ENCODE data around the gene LPAR1.

The LPAR1 gene

DNA sequence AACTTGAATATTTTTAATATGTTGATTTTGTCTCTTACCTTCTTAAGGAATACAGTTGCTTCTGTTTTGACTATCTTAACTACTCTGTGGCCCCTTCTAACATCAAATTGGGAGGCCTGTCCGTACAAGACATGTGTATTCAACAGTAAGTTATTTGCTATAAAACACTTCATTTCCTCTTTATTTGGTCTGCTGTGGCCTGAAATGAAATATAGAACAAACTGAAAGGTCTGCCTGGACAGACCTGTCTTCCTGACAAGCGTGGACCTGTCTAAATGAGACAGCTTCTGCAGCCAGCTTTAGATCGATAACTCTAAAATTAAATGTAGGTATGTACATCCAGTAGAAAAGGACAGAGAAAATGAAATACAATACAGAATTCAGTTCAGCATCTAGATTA lies 2.2 kb upstream of the LPAR1 start:
- DNase-seq (ENCODE audit: insufficient read length, low spot score) = no peak
- FAIRE-seq = no peak
- no peak for TF ChIP-seq PAX5 (IDR thresholded peaks at IDR 0.05; ENCODE audit: insufficient read depth, low read length, severe bottlenecking)
- no peak for TF ChIP-seq POLR2AphosphoS5 (IDR thresholded peaks at IDR 0.05; ENCODE audit: low read depth, low read length)
- no peak for TF ChIP-seq POU2F2 (IDR thresholded peaks at IDR 0.05; ENCODE audit: low read depth, low read length)
- TF ChIP-seq POLR2A (IDR thresholded peaks at IDR 0.05; ENCODE audit: low read depth, low read length) = no peak
- no peak for TF ChIP-seq SPI1 (IDR thresholded peaks at IDR 0.05; ENCODE audit: low read depth, low read length)
- no peak for TF ChIP-seq TAF1 (IDR thresholded peaks at IDR 0.05; ENCODE audit: low read depth, low read length)

DNA sequence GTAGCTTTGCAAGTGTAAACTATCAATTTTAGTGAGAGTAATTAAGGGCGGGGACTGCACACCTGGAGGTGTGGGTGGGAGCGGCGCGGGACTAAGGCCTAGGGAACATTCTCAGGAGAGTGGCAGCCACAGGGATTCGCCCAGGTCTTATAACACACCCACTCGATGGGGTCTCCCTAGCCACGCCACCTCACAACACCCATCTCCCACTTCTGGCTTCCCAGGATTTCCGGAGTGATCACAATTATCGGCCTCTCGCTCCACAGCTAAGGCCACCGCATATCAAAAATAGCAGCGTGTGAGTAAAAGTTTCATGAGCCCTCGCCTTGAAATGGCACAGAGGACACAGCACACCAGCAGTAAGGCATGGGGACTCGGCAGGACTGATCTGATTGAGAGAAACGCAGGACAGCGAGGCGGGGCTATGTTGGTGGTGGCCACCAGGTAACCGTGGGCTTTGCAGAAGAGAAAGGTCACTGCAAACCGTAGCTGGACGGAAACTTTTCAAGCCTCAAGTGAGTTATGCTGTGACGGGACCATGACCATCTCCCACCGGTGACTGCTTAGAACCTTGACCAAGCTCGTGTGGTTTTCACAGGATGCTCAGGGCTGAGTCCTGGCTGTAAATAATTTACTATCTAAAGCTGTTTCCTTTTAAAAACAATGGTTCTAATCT lies 1.1 kb upstream of the LPAR1 start:
- FAIRE-seq (no peak), DNase-seq (ENCODE audit: insufficient read length, low spot score) (no peak)
- TF ChIP-seq SPI1 (IDR thresholded peaks at IDR 0.05; ENCODE audit: low read depth, low read length) (no peak), POLR2AphosphoS5 (IDR thresholded peaks at IDR 0.05; ENCODE audit: low read depth, low read length) (no peak), PAX5 (IDR thresholded peaks at IDR 0.05; ENCODE audit: insufficient read depth, low read length, severe bottlenecking) (no peak), POU2F2 (IDR thresholded peaks at IDR 0.05; ENCODE audit: low read depth, low read length) (no peak), POLR2A (IDR thresholded peaks at IDR 0.05; ENCODE audit: low read depth, low read length) (no peak), TAF1 (IDR thresholded peaks at IDR 0.05; ENCODE audit: low read depth, low read length) (no peak)

DNA sequence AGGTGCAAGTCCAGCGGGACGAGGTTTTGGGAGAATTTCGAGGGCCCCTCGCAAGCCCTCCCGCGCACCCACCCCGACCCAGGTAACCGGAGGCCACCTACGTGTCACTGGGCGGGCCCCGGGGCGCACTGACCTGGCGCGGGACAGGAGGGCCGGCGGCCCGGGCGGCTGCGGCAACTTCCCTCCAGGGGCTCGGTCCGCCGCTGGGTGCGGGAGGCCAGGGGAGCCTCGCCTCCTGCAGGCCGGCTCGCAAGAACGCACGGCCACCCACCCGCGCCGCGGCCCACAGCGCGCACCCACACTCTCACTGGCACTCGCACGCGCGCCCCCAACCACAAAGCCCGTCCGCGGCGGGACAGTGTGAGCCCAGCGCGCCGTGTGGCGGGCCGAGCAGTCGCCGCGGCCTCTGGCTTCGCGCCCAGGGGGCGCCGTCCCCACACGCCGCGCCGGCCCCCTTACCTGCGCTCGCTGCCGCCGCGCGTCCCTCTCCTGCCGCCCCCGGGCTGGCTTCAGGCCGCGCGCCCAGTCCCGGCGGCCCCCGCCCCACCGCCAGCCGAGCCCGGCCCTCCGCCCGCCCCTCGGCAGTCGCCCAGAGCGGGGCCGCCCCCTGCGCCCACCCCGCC lies 451 bp downstream of the LPAR1 start:
- no peak for TF ChIP-seq POLR2A (IDR thresholded peaks at IDR 0.05; ENCODE audit: low read depth, low read length)
- no peak for TF ChIP-seq SPI1 (IDR thresholded peaks at IDR 0.05; ENCODE audit: low read depth, low read length)
- no peak for TF ChIP-seq TAF1 (IDR thresholded peaks at IDR 0.05; ENCODE audit: low read depth, low read length)
- no peak for FAIRE-seq
- DNase-seq (ENCODE audit: insufficient read length, low spot score) = peak; percentile 14

DNA sequence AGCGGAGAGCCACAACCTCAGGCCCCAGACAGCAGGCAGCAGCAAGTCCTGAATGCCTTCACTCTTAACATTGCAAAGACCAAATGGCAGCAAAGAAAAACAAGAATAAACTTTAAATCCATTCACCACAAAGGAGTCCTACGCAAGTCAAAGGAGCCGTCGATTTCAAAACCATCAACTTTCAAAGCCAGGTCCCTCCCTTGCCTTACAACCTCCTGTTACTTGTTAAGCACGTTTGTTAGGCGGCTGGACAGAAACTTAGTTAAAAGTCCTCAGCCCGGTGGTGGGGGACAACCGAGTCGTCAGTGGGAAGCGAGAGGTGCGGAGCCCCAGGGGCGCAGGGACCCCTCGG lies 938 bp downstream of the LPAR1 start:
- TF ChIP-seq PAX5 (IDR thresholded peaks at IDR 0.05; ENCODE audit: insufficient read depth, low read length, severe bottlenecking) (no peak), POLR2A (IDR thresholded peaks at IDR 0.05; ENCODE audit: low read depth, low read length) (no peak), SPI1 (IDR thresholded peaks at IDR 0.05; ENCODE audit: low read depth, low read length) (no peak), POU2F2 (IDR thresholded peaks at IDR 0.05; ENCODE audit: low read depth, low read length) (no peak), POLR2AphosphoS5 (IDR thresholded peaks at IDR 0.05; ENCODE audit: low read depth, low read length) (no peak), TAF1 (IDR thresholded peaks at IDR 0.05; ENCODE audit: low read depth, low read length) (no peak)
- FAIRE-seq = no peak
- DNase-seq (ENCODE audit: insufficient read length, low spot score) = no peak

DNA sequence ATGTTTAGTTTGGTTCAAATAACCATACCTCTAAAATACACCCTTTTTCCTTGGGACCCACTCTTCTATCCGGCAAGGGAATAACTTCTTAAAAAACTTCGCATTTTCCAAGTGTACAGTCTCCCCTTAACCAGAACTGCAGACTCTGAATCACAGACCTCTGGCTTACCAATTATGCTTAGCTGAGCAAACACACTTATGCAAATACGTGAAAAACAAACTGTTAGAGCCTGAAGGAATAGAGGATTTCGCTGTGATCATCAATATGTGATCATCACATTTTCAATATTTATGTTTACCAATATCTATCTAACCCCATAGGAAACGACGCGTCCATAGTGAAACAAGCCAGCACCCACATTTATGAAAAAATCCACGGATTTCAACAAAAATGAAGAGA lies 1.3 kb downstream of the LPAR1 start:
- no peak for FAIRE-seq
- TF ChIP-seq POLR2A (IDR thresholded peaks at IDR 0.05; ENCODE audit: low read depth, low read length) = no peak
- no peak for TF ChIP-seq PAX5 (IDR thresholded peaks at IDR 0.05; ENCODE audit: insufficient read depth, low read length, severe bottlenecking)
- no peak for TF ChIP-seq SPI1 (IDR thresholded peaks at IDR 0.05; ENCODE audit: low read depth, low read length)
- TF ChIP-seq TAF1 (IDR thresholded peaks at IDR 0.05; ENCODE audit: low read depth, low read length) = no peak
- TF ChIP-seq POLR2AphosphoS5 (IDR thresholded peaks at IDR 0.05; ENCODE audit: low read depth, low read length) = no peak
- no peak for TF ChIP-seq POU2F2 (IDR thresholded peaks at IDR 0.05; ENCODE audit: low read depth, low read length)
- DNase-seq (ENCODE audit: insufficient read length, low spot score) = no peak

DNA sequence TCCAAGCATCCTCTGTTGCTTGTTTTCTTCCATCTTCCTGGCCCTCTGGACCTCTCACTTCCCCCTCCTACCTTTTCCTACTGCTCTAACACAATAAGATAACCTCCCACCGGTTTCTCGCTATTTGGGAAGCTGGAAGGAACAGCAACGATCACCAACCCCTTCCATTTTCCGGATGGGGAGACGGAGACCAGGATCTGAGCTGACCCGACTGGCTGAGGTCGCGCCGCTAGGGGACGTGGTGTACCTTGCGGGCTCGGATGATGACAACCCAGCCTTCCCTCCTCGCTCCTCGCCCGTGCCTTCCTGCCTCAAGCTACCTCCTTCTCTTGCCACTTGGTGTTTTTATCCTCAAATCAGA lies 1.9 kb downstream of the LPAR1 start:
- no peak for FAIRE-seq

DNA sequence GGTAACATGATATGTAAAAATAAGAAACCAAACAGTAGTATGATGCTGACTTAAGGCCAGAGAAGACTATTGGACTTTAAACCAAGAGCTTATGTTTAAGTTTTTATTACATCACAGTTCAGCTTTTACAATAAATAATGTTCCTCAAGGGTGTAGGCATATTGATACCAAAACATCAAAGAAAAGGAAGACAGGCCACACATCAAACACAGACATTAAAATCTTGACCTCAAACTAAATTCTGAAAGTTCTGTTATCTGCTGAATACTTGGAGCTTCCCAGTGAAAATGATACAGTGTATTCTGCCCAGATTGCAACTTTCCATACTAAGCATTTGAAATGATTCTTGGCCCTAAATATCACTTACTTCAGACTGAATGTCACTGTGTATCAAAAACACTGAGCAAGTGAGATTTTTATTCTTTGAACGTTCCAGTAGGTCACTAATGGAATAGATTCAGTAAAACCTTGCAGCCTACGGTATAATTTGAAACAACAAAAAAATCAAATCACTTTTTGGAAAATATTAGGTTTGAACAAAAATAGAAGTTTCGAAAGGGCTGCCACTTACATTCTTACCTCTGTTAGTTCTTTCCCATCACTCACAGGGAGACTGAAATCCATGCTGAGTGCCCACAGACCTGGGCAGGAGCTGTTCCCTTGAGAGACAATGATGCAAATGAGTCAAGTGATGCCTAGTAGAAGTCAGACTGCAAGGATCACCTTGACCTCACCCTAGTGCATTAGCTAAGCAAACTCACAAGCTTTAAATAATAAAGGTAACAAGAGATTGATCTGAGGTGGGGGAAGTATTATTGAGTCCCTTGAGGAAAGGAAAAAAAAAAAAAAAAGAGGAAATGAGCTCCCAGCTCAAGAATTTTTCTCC lies 2.5 kb downstream of the LPAR1 start:
- DNase-seq (ENCODE audit: insufficient read length, low spot score) (no peak), FAIRE-seq (no peak)
- TF ChIP-seq POU2F2 (IDR thresholded peaks at IDR 0.05; ENCODE audit: low read depth, low read length) = no peak
- no peak for TF ChIP-seq POLR2AphosphoS5 (IDR thresholded peaks at IDR 0.05; ENCODE audit: low read depth, low read length)
- TF ChIP-seq PAX5 (IDR thresholded peaks at IDR 0.05; ENCODE audit: insufficient read depth, low read length, severe bottlenecking) = no peak
- no peak for TF ChIP-seq SPI1 (IDR thresholded peaks at IDR 0.05; ENCODE audit: low read depth, low read length)
- no peak for TF ChIP-seq TAF1 (IDR thresholded peaks at IDR 0.05; ENCODE audit: low read depth, low read length)
- no peak for TF ChIP-seq POLR2A (IDR thresholded peaks at IDR 0.05; ENCODE audit: low read depth, low read length)

More for the DNA sequence above, 1.9 kb downstream of the LPAR1 start:
- no peak for DNase-seq (ENCODE audit: insufficient read length, low spot score)
- TF ChIP-seq SPI1 (IDR thresholded peaks at IDR 0.05; ENCODE audit: low read depth, low read length) (peak; percentile 23; the same call in 1 of the 2 replicates), TAF1 (IDR thresholded peaks at IDR 0.05; ENCODE audit: low read depth, low read length) (no peak), POLR2A (IDR thresholded peaks at IDR 0.05; ENCODE audit: low read depth, low read length) (no peak), POU2F2 (IDR thresholded peaks at IDR 0.05; ENCODE audit: low read depth, low read length) (no peak), POLR2AphosphoS5 (IDR thresholded peaks at IDR 0.05; ENCODE audit: low read depth, low read length) (no peak), PAX5 (IDR thresholded peaks at IDR 0.05; ENCODE audit: insufficient read depth, low read length, severe bottlenecking) (no peak)

DNA sequence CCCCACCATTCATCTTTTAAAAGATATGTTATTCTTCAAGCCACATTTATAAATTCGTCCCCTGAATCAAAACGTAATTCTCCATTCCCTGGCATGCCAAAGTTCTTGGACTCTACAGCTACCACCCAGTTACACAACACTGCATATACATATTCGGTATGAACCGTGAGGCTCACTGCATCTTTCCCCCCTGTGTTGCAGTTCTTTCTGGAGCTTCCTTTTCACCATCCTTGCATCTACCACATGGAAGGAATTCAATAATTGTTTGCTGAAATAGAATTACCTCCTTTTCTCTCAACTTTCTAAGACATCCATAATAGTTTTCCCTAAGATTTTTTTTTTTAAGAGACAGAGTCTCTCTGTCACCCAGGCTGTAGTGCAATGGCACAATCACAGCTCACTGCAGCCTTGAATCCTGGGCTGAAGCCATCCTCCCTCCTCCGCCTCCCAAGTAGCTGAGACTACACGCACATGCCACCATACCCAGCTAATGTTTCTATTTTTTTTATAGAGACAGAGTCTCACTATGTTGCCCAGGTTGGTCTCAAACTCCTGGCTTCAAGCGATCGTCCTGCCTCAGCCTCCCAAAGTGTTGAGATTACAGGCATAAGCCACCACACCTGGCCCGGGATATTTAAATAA lies 3.3 kb downstream of the LPAR1 start:
- no peak for TF ChIP-seq PAX5 (IDR thresholded peaks at IDR 0.05; ENCODE audit: insufficient read depth, low read length, severe bottlenecking)
- DNase-seq (ENCODE audit: insufficient read length, low spot score) (no peak), FAIRE-seq (no peak)

GRCh38 chr9:111034170-111034897 lies 3.9 kb downstream of the LPAR1 start:
- no peak for FAIRE-seq
- no peak for DNase-seq (ENCODE audit: insufficient read length, low spot score)
- TF ChIP-seq PAX5 (IDR thresholded peaks at IDR 0.05; ENCODE audit: insufficient read depth, low read length, severe bottlenecking) (no peak), SPI1 (IDR thresholded peaks at IDR 0.05; ENCODE audit: low read depth, low read length) (no peak), POLR2A (IDR thresholded peaks at IDR 0.05; ENCODE audit: low read depth, low read length) (no peak), POLR2AphosphoS5 (IDR thresholded peaks at IDR 0.05; ENCODE audit: low read depth, low read length) (no peak), TAF1 (IDR thresholded peaks at IDR 0.05; ENCODE audit: low read depth, low read length) (no peak), POU2F2 (IDR thresholded peaks at IDR 0.05; ENCODE audit: low read depth, low read length) (no peak)

Measured in GM12891 (cell line).